Neural cell (in vitro differentiated cells): ENCODE data around the gene PRSS16.

Source experiments
- EP300 ChIP-seq: fragments of 450-650 bp; conservative IDR thresholded peaks from 2 replicates; pipeline ENCODE4 v1.6.1; 2014; ENCODE audit warnings: antibody characterized with exemption, mild to moderate bottlenecking, moderate library complexity; ENCODE audit not compliant: poor library complexity, severe bottlenecking
- TF ChIP-seq, protein P1 (sequence below): fragments of 450-650 bp; IDR thresholded peaks from 2 replicates; pipeline ENCODE4 v1.5.1; 2014; ENCODE audit warnings: antibody characterized with exemption, mild to moderate bottlenecking, moderate library complexity; ENCODE audit not compliant: poor library complexity, severe bottlenecking

DNA sequence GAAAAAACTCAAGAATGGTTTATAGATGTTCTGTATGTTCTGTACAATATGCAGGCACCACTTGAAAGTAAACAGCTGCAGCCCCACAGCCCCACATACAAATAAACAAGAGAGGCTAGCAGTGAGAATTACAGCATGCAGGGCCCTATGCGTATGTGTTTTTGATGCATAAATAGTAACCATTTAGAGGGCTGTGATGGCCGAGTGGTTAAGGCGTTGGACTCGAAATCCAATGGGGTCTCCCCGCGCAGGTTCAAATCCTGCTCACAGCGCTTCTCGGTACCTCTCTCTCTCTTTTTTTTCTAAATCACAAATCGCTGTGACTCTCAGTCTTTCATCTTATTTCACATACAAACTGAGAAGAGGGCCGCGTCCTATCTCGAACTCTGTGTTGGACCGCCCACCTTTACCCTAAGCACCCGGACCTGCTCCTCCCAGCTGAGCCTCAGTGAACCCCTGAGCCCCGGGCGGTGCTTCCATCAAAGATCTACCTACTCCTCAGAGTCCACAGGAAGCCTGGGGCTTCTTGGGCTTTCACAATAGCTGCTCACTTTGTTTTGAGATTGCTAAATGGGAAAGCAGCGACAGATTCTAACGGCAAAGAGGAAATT, 37.7 kb upstream of the PRSS16 start:
- TF ChIP-seq, protein P1, sequence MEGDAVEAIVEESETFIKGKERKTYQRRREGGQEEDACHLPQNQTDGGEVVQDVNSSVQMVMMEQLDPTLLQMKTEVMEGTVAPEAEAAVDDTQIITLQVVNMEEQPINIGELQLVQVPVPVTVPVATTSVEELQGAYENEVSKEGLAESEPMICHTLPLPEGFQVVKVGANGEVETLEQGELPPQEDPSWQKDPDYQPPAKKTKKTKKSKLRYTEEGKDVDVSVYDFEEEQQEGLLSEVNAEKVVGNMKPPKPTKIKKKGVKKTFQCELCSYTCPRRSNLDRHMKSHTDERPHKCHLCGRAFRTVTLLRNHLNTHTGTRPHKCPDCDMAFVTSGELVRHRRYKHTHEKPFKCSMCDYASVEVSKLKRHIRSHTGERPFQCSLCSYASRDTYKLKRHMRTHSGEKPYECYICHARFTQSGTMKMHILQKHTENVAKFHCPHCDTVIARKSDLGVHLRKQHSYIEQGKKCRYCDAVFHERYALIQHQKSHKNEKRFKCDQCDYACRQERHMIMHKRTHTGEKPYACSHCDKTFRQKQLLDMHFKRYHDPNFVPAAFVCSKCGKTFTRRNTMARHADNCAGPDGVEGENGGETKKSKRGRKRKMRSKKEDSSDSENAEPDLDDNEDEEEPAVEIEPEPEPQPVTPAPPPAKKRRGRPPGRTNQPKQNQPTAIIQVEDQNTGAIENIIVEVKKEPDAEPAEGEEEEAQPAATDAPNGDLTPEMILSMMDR, result no peak
- no peak for TF ChIP-seq EP300
